Smooth muscle cell (in vitro differentiated cells): ENCODE measurements around the gene PSMB2. TPM values are rescaled to one million over a fixed set of nuclear protein-coding genes. Genes with fewer than 3 reads are reported as not detected.

Source experiments
- DNase-seq: peaks from one replicate; lab custom pipeline; 2025; ENCODE audit not compliant: unreplicated experiment; lab: John Stamatoyannopoulos, UW
- H2AFZ ChIP-seq: fragments of 200-600 bp; sonication (generic); 2 replicates; pipeline ENCODE4 v1.6.0; 2016; ENCODE audit warnings: antibody characterized with exemption, low read depth, mild to moderate bottlenecking
- H3F3A ChIP-seq: fragments of 200-600 bp; sonication (generic); 2 replicates; pipeline ENCODE4 v1.6.0; 2017; ENCODE audit warnings: antibody characterized with exemption, low read depth
- H3K27ac ChIP-seq: fragments of 200-600 bp; sonication (generic); 2 replicates; pipeline ENCODE4 v1.5.1; 2016; ENCODE audit warnings: low read depth, mild to moderate bottlenecking
- H3K27me3 ChIP-seq: fragments of 200-600 bp; sonication (generic); 2 replicates; pipeline ENCODE4 v1.6.1; 2016; ENCODE audit warnings: low read depth, mild to moderate bottlenecking
- H3K36me3 ChIP-seq: fragments of 200-600 bp; sonication (generic); 2 replicates; pipeline ENCODE4 v1.5.1; 2016; ENCODE audit warnings: low read depth
- H3K4me1 ChIP-seq: fragments of 200-600 bp; sonication (generic); 2 replicates; pipeline ENCODE4 v1.5.1; 2016; ENCODE audit warnings: low read depth
- H3K4me2 ChIP-seq: fragments of 200-600 bp; sonication (generic); 2 replicates; pipeline ENCODE4 v1.6.0; 2016; ENCODE audit warnings: mild to moderate bottlenecking
- H3K4me3 ChIP-seq: fragments of 200-600 bp; sonication (generic); 2 replicates; pipeline ENCODE4 v1.5.1; 2016; ENCODE audit warnings: mild to moderate bottlenecking
- H3K79me2 ChIP-seq: fragments of 200-600 bp; sonication (generic); 2 replicates; pipeline ENCODE4 v1.6.0; 2016; ENCODE audit warnings: low read depth, mild to moderate bottlenecking
- H3K9ac ChIP-seq: fragments of 200-600 bp; sonication (generic); 2 replicates; pipeline ENCODE4 v1.6.0; 2016; ENCODE audit warnings: low read depth
- H3K9me3 ChIP-seq: fragments of 200-600 bp; sonication (generic); replicated peaks from 2 replicates; pipeline ENCODE4 v1.5.1; 2016; ENCODE audit warnings: low read depth
- H4K20me1 ChIP-seq: fragments of 200-600 bp; sonication (generic); 2 replicates; pipeline ENCODE4 v1.6.0; 2016; ENCODE audit warnings: low read depth
- CTCF ChIP-seq: fragments of 200-600 bp; sonication (generic); IDR thresholded peaks from 2 replicates; pipeline ENCODE4 v1.5.1; 2017; ENCODE audit warnings: borderline replicate concordance, mild to moderate bottlenecking, antibody characterized with exemption; ENCODE audit not compliant: insufficient read depth, poor library complexity, severe bottlenecking
- WGBS: methylation state at CpG from one replicate; pipeline ENCODE4 v1.1.7; 2016; ENCODE audit warnings: low lambda C conversion rate; 5-methylcytosine and 5-hydroxymethylcytosine counted together
- polyA plus RNA-seq: library from polyadenylated mRNA; unstranded; fragments of >200 nt; fragmentation: Nextera tagmentation; extraction: Ambion mirVana; gene quantifications from 2 replicates; pipeline ENCODE4 v1.2.1, GENCODE V29; 2016
- total RNA-seq: library from RNA; depleted of rRNA; stranded (reverse); fragments of >200 nt; gene quantifications from 2 replicates; pipeline ENCODE4 v1.2.3, GENCODE V29; 2014

The PSMB2 gene
- total and polyA plus RNA-seq, 2 experiments from 2014 or later: 51.6 to 110 TPM

DNA sequence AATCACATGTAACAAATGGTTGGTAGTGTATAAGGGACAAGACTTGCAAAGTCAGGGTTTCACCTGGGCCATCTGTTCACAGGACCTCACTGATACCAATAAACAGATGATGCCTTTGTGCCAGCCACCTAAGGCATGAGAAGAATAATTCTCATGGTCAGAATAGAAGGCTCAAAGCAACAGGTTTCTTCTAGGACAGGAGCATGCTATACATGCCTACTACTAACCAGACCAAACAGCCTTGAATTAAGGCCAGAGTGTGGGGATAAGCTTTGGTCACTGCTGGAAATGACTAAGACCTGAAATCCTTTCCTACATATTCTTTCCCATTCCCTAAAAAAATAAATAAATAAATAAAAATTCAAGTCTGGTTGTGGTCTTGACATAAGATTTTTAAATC, 17.5 kb downstream of the PSMB2 start:
- H3K4me1 ChIP-seq: no peaks in the 10 kb centered on the region
- H4K20me1 ChIP-seq: peaks cover 92% of the 10 kb centered on the region
- no peaks in the 10 kb centered on the region for H3K9me3 ChIP-seq
- H3K4me3 ChIP-seq: no peak overlapping the region
- peaks cover 42% of the 10 kb centered on the region for H3K79me2 ChIP-seq
- no peak overlapping the region for H3K4me2 ChIP-seq
- DNase-seq: no peak
- TF ChIP-seq CTCF: no peak
- no peak overlapping the region for H3K9ac ChIP-seq
- H3F3A ChIP-seq: no peaks in the 10 kb centered on the region
- no peak overlapping the region for H3K27ac ChIP-seq
- no peaks in the 10 kb centered on the region for H3K27me3 ChIP-seq
- no peak overlapping the region for H2AFZ ChIP-seq
- no peaks in the 10 kb centered on the region for H3K36me3 ChIP-seq

DNA sequence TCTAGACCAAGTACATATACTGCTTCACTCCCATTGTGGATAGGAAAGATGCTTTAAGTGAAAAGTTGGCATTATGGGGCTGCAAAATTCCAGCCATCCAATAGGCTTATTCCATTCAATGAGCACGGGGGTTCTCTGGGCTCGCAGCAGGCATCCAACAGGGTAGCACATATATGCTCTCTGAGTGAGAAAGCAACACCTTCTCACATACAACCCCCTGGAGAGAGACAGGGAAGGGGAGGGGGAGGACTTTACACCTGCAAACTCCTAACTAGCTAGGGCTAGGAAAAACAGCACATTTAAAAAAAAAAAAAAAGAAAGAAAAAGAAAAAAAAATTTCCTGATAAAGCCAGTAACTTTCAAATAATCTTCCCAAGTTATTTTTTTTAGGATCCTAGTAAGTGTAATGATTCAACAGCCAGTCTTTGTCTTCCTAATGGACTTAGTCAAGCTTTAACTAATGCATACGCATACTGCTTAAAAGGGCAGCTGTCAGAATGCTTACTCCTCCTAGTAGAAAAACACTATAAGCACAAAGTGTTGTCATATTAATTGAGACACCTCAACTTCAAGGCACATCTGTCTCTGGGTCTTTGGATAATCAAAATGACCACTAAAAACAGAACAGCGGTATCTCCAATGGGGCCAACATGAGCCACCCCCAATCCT, 18.7 kb downstream of the PSMB2 start:
- H3K27ac ChIP-seq: no peak overlapping the region
- H2AFZ ChIP-seq: no peak overlapping the region
- H3K4me1 ChIP-seq: no peaks in the 10 kb centered on the region
- H3F3A ChIP-seq: no peaks in the 10 kb centered on the region
- H3K9ac ChIP-seq: no peak overlapping the region
- no peak for DNase-seq
- no peaks in the 10 kb centered on the region for H3K9me3 ChIP-seq
- H3K4me2 ChIP-seq: no peak overlapping the region
- peaks cover 41% of the 10 kb centered on the region for H3K79me2 ChIP-seq
- H3K36me3 ChIP-seq: no peaks in the 10 kb centered on the region
- peaks cover 88% of the 10 kb centered on the region for H4K20me1 ChIP-seq
- 83% methylated on average over 4 of the region's 4 CpGs for WGBS
- TF ChIP-seq CTCF: no peak
- no peak overlapping the region for H3K4me3 ChIP-seq
- no peaks in the 10 kb centered on the region for H3K27me3 ChIP-seq

DNA sequence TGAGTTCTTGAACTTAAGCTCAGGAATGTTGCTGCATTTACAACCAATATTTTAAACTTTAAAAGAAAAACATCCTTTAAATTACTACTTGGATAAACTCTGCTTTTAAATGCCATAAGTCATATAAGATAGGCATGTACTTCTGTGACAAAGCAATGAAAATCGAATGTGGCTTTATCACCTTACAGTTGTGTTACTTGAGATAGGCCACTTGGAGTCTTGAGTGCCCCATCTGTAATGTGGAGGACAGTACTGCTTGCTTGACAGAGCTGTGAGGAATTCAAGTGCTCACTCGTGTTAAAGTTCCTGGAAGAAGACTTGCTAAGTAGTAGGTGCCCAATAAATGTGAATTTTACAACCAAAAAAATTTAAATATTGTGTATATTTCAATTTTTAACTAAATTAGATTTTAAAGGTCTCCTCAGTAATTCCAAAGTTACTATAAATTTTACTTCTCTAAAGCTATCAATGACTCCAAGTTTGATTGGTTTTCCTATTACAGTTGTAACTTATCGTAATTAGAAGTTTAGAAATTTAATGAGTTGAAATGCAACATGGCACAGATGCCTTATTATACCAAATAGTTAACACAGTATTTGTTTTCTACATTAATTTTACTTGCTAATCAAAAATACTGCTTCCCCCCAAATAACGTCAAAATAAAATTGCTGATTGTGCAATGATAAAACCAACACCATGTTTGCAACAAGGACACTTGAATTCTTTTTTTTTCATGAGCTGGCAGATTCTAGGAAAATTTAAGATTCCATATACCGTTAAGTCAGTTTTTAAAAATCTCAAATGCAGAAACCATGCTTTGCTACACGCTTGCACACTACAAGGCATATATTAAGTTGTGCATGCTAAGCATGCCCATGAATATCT, 21.8 kb downstream of the PSMB2 start:
- Histone ChIP-seq H3K4me1 (no peaks in the 10 kb centered on the region), H3K4me3 (no peak overlapping the region), H4K20me1 (peaks cover 92% of the 10 kb centered on the region), H3F3A (no peaks in the 10 kb centered on the region), H2AFZ (no peak overlapping the region), H3K36me3 (no peaks in the 10 kb centered on the region), H3K4me2 (no peak overlapping the region), H3K27me3 (no peaks in the 10 kb centered on the region), H3K79me2 (peaks cover 47% of the 10 kb centered on the region), H3K27ac (no peak overlapping the region), H3K9me3 (no peaks in the 10 kb centered on the region), H3K9ac (no peak overlapping the region)
- WGBS: 89% methylated on average over 6 of the region's 6 CpGs
- no peak for DNase-seq
- TF ChIP-seq CTCF: no peak
